GM12891 (cell line): ENCODE measurements around the gene PRMT9.

Experiments
- POLR2A ChIP-seq: IDR thresholded peaks from 2 replicates; pipeline ENCODE4 v1.6.1; 2011; ENCODE audit warnings: low read depth, low read length, control low read depth
- POLR2AphosphoS5 ChIP-seq: IDR thresholded peaks from 2 replicates; pipeline ENCODE4 v1.6.1; 2011; ENCODE audit warnings: low read depth, low read length, control low read depth
- POU2F2 ChIP-seq: IDR thresholded peaks from 2 replicates; pipeline ENCODE4 v1.6.1; 2011; ENCODE audit warnings: low read depth, mild to moderate bottlenecking, control low read depth, low read length, moderate library complexity
- TAF1 ChIP-seq: IDR thresholded peaks from 2 replicates; pipeline ENCODE4 v1.6.1; 2011; ENCODE audit warnings: low read depth, low read length, control low read depth

DNA sequence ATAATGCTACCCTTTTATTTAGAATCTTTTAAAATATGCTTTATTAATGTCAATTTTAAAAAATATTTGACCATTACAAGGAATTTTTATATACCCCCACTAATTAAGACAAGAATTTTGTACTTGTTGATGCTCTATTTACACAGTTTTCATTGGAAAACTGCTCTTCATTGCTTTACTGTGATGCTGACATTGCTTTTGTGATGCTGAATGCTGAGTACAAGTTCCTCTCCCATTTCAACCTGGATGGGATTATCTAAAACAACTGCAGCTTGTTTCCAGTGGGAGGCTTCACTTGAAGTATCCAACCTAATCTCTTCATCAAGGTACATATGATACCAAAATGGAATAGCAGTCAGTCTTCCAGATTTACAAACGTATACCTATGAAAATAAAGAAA lies 45.6 kb downstream of the PRMT9 start:
- TF ChIP-seq POLR2A (no peak), POLR2AphosphoS5 (no peak), TAF1 (no peak), POU2F2 (no peak)
